GM21447 (cell line): ENCODE results near the gene MSANTD7.

Experiments
- ATAC-seq: cut with Tn5 transposase; IDR thresholded peaks from one replicate; pipeline ENCODE4 v1.9.1; 2021; ENCODE audit not compliant: unreplicated experiment

The MSANTD7 gene

GRCh38 chr10:14880229-14880628 lies 42.1 kb downstream of the MSANTD7 start:
- no peak for ATAC-seq

GRCh38 chr10:14884082-14884481 lies 46.0 kb downstream of the MSANTD7 start:
- ATAC-seq, result no peak
